ENCODE measurements around the gene FRMD4A. TPM values are rescaled to one million over a fixed set of nuclear protein-coding genes. Genes with fewer than 3 reads are reported as not detected.

The FRMD4A gene
- total RNA-seq, 1 experiment from 2014 or later = 18.3 TPM

DNA sequence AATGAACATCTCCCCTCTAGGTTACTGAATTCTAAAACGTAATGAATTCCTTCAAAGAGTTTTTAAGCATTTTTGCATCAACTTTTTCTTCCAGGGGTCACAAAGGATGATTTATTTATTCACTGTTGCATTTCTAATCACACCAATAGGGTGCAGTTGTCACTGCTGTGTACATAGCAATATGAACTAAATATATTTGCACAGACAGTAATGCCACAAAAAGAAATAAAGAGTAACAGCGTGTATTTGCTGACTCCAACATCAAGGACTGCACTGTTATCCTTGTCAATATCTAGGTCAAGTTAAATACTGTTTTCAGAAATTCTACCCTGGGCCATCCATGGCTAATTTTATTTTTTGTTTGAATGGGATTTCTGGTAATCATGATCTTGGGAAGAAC is 138.0 kb downstream of the FRMD4A start:
- Histone ChIP-seq H3K4me2 (no peak overlapping the region), H3F3A (ENCODE audit: insufficient read depth, low read depth) (no peaks in the 10 kb centered on the region), H3K9me2 (ENCODE audit: insufficient read depth) (no peaks in the 10 kb centered on the region), H3K36me3 (ENCODE audit: low read depth) (no peaks in the 10 kb centered on the region), H3K4me3 (no peak overlapping the region), H3K9me3 (ENCODE audit: insufficient read depth, low read depth) (no peaks in the 10 kb centered on the region), H3K27me3 (ENCODE audit: insufficient read depth, low read depth) (no peaks in the 10 kb centered on the region), H2AFZ (no peak overlapping the region), H3K27ac (no peak overlapping the region), H4K20me1 (ENCODE audit: insufficient read depth) (no peaks in the 10 kb centered on the region), H3K79me2 (ENCODE audit: low read depth) (no peaks in the 10 kb centered on the region), H3K4me1 (replicated peaks; ENCODE audit: insufficient read depth) (no peaks in the 10 kb centered on the region)
- no peak for DNase-seq
- BruUV-seq (replicated peaks) = no TSS peak
- TF ChIP-seq, protein P1, sequence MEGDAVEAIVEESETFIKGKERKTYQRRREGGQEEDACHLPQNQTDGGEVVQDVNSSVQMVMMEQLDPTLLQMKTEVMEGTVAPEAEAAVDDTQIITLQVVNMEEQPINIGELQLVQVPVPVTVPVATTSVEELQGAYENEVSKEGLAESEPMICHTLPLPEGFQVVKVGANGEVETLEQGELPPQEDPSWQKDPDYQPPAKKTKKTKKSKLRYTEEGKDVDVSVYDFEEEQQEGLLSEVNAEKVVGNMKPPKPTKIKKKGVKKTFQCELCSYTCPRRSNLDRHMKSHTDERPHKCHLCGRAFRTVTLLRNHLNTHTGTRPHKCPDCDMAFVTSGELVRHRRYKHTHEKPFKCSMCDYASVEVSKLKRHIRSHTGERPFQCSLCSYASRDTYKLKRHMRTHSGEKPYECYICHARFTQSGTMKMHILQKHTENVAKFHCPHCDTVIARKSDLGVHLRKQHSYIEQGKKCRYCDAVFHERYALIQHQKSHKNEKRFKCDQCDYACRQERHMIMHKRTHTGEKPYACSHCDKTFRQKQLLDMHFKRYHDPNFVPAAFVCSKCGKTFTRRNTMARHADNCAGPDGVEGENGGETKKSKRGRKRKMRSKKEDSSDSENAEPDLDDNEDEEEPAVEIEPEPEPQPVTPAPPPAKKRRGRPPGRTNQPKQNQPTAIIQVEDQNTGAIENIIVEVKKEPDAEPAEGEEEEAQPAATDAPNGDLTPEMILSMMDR (conservative IDR thresholded peaks at IDR 0.05) = no peak
- no peak for TF ChIP-seq EZH2 (IDR thresholded peaks at IDR 0.05; ENCODE audit: low read depth)
- intact Hi-C loops (cut with micrococcal nuclease; ENCODE audit: unreplicated experiment) = no loop called here
- ChIA-PET CTCF (no interaction called here), POLR2A (ENCODE audit: unreplicated experiment) (no interaction called here)

DNA sequence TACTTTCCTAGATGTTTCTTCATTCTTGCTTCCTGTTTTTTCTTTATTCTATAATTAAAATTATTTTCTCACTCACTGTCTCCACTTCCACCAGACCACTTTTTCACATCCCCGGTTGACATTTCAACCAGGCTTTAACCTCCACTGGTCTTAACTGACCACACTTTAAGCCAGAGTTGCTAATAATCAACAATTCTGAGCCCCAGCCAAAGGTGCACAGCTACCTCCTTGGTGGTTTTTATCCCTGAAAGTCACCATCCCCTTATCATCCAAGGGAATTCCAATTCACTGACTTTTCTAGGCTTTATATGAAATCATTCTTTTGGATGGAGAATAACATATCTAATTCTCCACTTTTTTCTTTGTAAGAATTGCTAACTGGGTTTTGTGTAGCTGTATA is 138.9 kb downstream of the FRMD4A start:
- no peak for DNase-seq
- H3K27ac ChIP-seq = no peak overlapping the region
- H3K27me3 ChIP-seq (ENCODE audit: insufficient read depth, low read depth) = no peaks in the 10 kb centered on the region
- no peak overlapping the region for H3K4me2 ChIP-seq
- no peaks in the 10 kb centered on the region for H4K20me1 ChIP-seq (ENCODE audit: insufficient read depth)
- no peak overlapping the region for H2AFZ ChIP-seq
- intact Hi-C loops (cut with micrococcal nuclease; ENCODE audit: unreplicated experiment) = no loop called here
- BruUV-seq (replicated peaks) = no TSS peak
- H3K9me3 ChIP-seq (ENCODE audit: insufficient read depth, low read depth) = no peaks in the 10 kb centered on the region
- no peaks in the 10 kb centered on the region for H3F3A ChIP-seq (ENCODE audit: insufficient read depth, low read depth)
- no peak overlapping the region for H3K4me3 ChIP-seq
- no peaks in the 10 kb centered on the region for H3K4me1 ChIP-seq (replicated peaks; ENCODE audit: insufficient read depth)
- CTCF ChIA-PET = no interaction called here
- H3K36me3 ChIP-seq (ENCODE audit: low read depth) = no peaks in the 10 kb centered on the region
- no peaks in the 10 kb centered on the region for H3K9me2 ChIP-seq (ENCODE audit: insufficient read depth)
- no peak for TF ChIP-seq EZH2 (IDR thresholded peaks at IDR 0.05; ENCODE audit: low read depth)
- TF ChIP-seq, protein P1 (conservative IDR thresholded peaks at IDR 0.05) = no peak
- H3K79me2 ChIP-seq (ENCODE audit: low read depth) = no peaks in the 10 kb centered on the region
- POLR2A ChIA-PET (ENCODE audit: unreplicated experiment) = no interaction called here

DNA sequence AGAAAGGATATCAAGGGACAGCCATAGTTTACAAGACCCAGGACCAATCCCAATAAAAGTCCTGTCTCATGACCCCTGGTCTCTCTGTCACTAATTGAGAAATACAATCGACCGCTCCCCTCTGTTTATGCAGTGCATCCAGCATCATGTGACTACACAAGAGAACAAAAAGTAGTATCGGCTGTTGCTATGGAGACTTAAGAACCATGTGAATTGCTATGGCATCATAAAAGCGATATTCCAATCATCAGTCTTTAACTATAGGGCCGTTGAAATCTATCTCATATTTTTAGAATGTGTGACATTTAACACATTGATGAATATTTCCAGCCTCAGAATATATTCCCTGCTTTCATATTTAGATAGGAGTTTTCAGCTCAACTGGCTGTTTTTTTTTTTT is 139.3 kb downstream of the FRMD4A start:
- Histone ChIP-seq H3K4me2 (no peak overlapping the region), H3K4me3 (no peak overlapping the region), H3K79me2 (ENCODE audit: low read depth) (no peaks in the 10 kb centered on the region), H3K36me3 (ENCODE audit: low read depth) (no peaks in the 10 kb centered on the region), H3K27me3 (ENCODE audit: insufficient read depth, low read depth) (no peaks in the 10 kb centered on the region), H3K9me3 (ENCODE audit: insufficient read depth, low read depth) (no peaks in the 10 kb centered on the region), H4K20me1 (ENCODE audit: insufficient read depth) (no peaks in the 10 kb centered on the region), H3K4me1 (replicated peaks; ENCODE audit: insufficient read depth) (no peaks in the 10 kb centered on the region), H2AFZ (no peak overlapping the region), H3F3A (ENCODE audit: insufficient read depth, low read depth) (0 out of 2 replicates have a peak, but pooled peaks cover under 1% of the 10 kb centered on the region), H3K9me2 (ENCODE audit: insufficient read depth) (no peaks in the 10 kb centered on the region), H3K27ac (no peak overlapping the region)
- no peak for TF ChIP-seq EZH2 (IDR thresholded peaks at IDR 0.05; ENCODE audit: low read depth)
- TF ChIP-seq, protein P1 (conservative IDR thresholded peaks at IDR 0.05) = no peak
- intact Hi-C loops (cut with micrococcal nuclease; ENCODE audit: unreplicated experiment) = no loop called here
- POLR2A ChIA-PET (ENCODE audit: unreplicated experiment) = no interaction called here
- CTCF ChIA-PET = interaction anchor here (0.7 kb wide), 1 partner anchor 18 kb away, joined by 3 read pairs; no protein-coding TSS in a partner anchor
- no peak for DNase-seq
- BruUV-seq (replicated peaks) = no TSS peak
